ENCODE results near the gene PTMS.

Gene PTMS

DNA sequence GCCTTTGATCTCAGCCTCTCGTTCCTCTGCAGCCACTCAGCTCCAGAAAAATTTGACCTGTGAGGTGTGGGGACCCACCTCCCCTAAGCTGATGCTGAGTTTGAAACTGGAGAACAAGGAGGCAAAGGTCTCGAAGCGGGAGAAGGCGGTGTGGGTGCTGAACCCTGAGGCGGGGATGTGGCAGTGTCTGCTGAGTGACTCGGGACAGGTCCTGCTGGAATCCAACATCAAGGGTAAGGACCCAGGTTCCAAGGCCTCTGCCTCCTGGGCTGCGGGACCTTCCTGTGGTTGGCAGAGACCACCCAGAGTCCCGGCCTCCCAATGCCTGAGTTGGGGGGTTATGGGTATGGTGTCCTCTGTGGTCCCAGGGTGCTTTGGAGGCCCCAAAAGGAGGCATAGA is 50.9 kb downstream of the PTMS start:
- TF ChIP-seq, protein P1, sequence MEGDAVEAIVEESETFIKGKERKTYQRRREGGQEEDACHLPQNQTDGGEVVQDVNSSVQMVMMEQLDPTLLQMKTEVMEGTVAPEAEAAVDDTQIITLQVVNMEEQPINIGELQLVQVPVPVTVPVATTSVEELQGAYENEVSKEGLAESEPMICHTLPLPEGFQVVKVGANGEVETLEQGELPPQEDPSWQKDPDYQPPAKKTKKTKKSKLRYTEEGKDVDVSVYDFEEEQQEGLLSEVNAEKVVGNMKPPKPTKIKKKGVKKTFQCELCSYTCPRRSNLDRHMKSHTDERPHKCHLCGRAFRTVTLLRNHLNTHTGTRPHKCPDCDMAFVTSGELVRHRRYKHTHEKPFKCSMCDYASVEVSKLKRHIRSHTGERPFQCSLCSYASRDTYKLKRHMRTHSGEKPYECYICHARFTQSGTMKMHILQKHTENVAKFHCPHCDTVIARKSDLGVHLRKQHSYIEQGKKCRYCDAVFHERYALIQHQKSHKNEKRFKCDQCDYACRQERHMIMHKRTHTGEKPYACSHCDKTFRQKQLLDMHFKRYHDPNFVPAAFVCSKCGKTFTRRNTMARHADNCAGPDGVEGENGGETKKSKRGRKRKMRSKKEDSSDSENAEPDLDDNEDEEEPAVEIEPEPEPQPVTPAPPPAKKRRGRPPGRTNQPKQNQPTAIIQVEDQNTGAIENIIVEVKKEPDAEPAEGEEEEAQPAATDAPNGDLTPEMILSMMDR (IDR thresholded peaks at IDR 0.05), result no peak
- H3K9ac ChIP-seq, result no peak overlapping the region
- no peak overlapping the region for H3K4me2 ChIP-seq (ENCODE audit: low read length)
- no peaks in the 10 kb centered on the region for H3K36me3 ChIP-seq (ENCODE audit: control insufficient read depth, insufficient read depth, low read length)
- H2AFZ ChIP-seq, result no peak overlapping the region
- no peaks in the 10 kb centered on the region for H3K27me3 ChIP-seq (ENCODE audit: control insufficient read depth, insufficient read depth, low read length)
- no peaks in the 10 kb centered on the region for H3K79me2 ChIP-seq
- H3K4me1 ChIP-seq, result peaks cover 1% of the 10 kb centered on the region
- no peaks in the 10 kb centered on the region for H3K9me3 ChIP-seq (ENCODE audit: control insufficient read depth, low read length)
- no peak overlapping the region for H3K27ac ChIP-seq
- no peak overlapping the region for H3K4me3 ChIP-seq (ENCODE audit: low read depth, low read length)

DNA sequence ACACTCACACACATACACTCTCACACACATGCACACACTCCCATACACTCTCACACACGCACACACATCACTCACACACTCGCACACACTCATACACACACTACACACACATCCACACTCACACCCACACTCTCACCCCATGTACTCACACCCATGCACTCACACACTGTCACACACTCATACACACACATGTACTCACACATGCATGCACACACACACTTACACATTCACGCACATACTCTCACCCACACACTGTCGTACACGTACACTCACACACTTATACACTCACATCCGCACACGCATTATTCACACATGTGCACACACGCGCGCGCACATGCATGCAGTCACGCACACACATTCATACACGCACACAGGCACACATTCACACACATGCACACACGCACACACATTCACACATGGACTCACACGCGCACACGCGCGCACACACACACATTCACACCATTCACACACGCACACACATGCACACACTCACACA is 51.5 kb downstream of the PTMS start:
- H3K79me2 ChIP-seq, result no peaks in the 10 kb centered on the region
- H3K9me3 ChIP-seq (ENCODE audit: control insufficient read depth, low read length), result no peaks in the 10 kb centered on the region
- H3K27me3 ChIP-seq (ENCODE audit: control insufficient read depth, insufficient read depth, low read length), result no peaks in the 10 kb centered on the region
- H3K4me2 ChIP-seq (ENCODE audit: low read length), result no peak overlapping the region
- H2AFZ ChIP-seq, result no peak overlapping the region
- TF ChIP-seq, protein P1 (IDR thresholded peaks at IDR 0.05), result no peak
- no peaks in the 10 kb centered on the region for H3K36me3 ChIP-seq (ENCODE audit: control insufficient read depth, insufficient read depth, low read length)
- H3K4me3 ChIP-seq (ENCODE audit: low read depth, low read length), result no peak overlapping the region
- no peak overlapping the region for H3K27ac ChIP-seq
- peaks cover 3% of the 10 kb centered on the region for H3K4me1 ChIP-seq
- no peak overlapping the region for H3K9ac ChIP-seq

DNA sequence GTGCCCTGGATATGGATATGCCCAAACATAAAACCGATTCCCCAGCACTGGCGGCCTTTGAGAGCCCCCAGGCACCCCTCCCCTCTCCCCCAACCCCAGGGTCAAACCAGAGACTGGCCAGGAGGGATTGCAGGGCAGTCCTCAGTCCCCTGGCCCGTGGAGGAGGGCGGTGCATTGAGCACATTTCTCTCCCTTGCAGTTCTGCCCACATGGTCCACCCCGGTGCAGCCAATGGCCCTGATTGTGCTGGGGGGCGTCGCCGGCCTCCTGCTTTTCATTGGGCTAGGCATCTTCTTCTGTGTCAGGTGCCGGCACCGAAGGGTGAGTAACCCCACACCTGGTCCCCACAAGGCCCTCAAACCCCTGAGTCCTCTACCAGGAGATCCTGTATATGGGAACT is 52.1 kb downstream of the PTMS start:
- H3K27me3 ChIP-seq (ENCODE audit: control insufficient read depth, insufficient read depth, low read length), result no peaks in the 10 kb centered on the region
- H3K4me3 ChIP-seq (ENCODE audit: low read depth, low read length), result no peak overlapping the region

DNA sequence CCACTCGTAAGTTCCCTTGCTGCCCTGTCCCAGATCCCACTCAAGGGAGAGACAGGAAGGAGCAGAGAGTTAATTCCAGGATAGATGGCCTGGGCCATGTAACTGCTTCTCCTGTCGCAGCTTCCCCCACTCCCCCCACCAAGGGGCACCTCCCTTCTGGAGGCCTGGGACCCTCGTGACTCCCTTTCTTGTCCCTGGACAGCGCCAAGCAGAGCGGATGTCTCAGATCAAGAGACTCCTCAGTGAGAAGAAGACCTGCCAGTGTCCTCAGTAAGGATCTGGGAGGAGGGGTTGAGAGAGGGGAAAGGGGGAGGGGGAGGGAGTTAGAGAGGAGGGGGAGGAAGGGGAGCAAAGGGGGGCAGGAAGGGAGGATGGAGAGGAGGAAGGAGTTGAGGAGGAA is 52.5 kb downstream of the PTMS start:
- TF ChIP-seq, protein P1 (IDR thresholded peaks at IDR 0.05), result no peak
- Histone ChIP-seq H3K79me2 (no peaks in the 10 kb centered on the region), H3K27ac (no peak overlapping the region), H3K9me3 (ENCODE audit: control insufficient read depth, low read length) (no peaks in the 10 kb centered on the region), H3K4me3 (ENCODE audit: low read depth, low read length) (no peak overlapping the region), H3K9ac (no peak overlapping the region), H2AFZ (no peak overlapping the region), H3K27me3 (ENCODE audit: control insufficient read depth, insufficient read depth, low read length) (no peaks in the 10 kb centered on the region), H3K36me3 (ENCODE audit: control insufficient read depth, insufficient read depth, low read length) (no peaks in the 10 kb centered on the region), H3K4me1 (peaks cover 6% of the 10 kb centered on the region), H3K4me2 (ENCODE audit: low read length) (no peak overlapping the region)

More for the DNA sequence above, 52.1 kb downstream of the PTMS start:
- Histone ChIP-seq H3K36me3 (ENCODE audit: control insufficient read depth, insufficient read depth, low read length) (no peaks in the 10 kb centered on the region), H3K27ac (no peak overlapping the region), H3K79me2 (no peaks in the 10 kb centered on the region), H3K4me1 (peaks cover 6% of the 10 kb centered on the region), H3K9me3 (ENCODE audit: control insufficient read depth, low read length) (no peaks in the 10 kb centered on the region), H2AFZ (no peak overlapping the region), H3K4me2 (ENCODE audit: low read length) (no peak overlapping the region), H3K9ac (no peak overlapping the region)
- TF ChIP-seq, protein P1 (IDR thresholded peaks at IDR 0.05), result no peak

Data from parathyroid adenoma (tissue), 2 donors.